Stomach (tissue), 4 donors: ENCODE results near the gene PKHD1.

Experiments
- EP300 ChIP-seq: sonication (generic); formaldehyde crosslinking; IDR thresholded peaks from one replicate; pipeline ENCODE4 v1.6.1; 2017; ENCODE audit warnings: antibody characterized with exemption
- POLR2A ChIP-seq, 4 donors: fragments of 450-650 bp; IDR thresholded peaks; one replicate each; pipeline ENCODE4 v1.6.1; 2016; ENCODE audit warnings: antibody characterized with exemption in 4 of 4, control low read depth in 2 of 4, mild to moderate bottlenecking in 1 of 4, moderate library complexity in 1 of 4
- POLR2AphosphoS5 ChIP-seq, 3 donors: sonication (generic); formaldehyde crosslinking; IDR thresholded peaks; one replicate each; pipeline ENCODE4 v1.6.1; 2016; ENCODE audit warnings: antibody characterized with exemption in 3 of 3
- TF ChIP-seq, protein P1 (sequence below), 7 experiments: fragments of 450-650 bp in 4 of 7; fragments of 200-600 bp in 3 of 7; sonication (generic) in 3 of 7; IDR thresholded peaks; one replicate each; pipeline ENCODE4 v1.5.1; 2016 to 2019; ENCODE audit warnings: antibody characterized with exemption in 7 of 7, control low read depth in 2 of 7, mild to moderate bottlenecking in 1 of 7

DNA sequence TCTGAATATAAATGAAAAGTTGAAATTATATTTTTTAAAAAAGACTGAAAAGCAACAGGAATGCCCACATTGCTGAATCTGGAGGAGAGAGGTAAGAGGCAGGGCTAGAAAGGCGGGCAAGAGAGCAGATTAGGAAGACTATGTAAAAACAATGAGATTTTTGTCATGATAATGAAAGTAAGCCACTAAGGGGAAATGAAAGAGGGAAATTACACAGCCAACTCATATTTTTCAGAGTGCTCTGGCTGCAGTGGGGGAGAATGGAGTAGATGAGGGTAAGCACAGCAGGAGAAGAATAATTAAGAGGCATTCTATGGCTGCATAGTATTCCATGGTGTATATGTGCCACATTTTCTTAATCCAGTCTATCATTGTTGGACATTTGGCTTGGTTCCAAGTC is 281.9 kb downstream of the PKHD1 start:
- TF ChIP-seq, protein P1, sequence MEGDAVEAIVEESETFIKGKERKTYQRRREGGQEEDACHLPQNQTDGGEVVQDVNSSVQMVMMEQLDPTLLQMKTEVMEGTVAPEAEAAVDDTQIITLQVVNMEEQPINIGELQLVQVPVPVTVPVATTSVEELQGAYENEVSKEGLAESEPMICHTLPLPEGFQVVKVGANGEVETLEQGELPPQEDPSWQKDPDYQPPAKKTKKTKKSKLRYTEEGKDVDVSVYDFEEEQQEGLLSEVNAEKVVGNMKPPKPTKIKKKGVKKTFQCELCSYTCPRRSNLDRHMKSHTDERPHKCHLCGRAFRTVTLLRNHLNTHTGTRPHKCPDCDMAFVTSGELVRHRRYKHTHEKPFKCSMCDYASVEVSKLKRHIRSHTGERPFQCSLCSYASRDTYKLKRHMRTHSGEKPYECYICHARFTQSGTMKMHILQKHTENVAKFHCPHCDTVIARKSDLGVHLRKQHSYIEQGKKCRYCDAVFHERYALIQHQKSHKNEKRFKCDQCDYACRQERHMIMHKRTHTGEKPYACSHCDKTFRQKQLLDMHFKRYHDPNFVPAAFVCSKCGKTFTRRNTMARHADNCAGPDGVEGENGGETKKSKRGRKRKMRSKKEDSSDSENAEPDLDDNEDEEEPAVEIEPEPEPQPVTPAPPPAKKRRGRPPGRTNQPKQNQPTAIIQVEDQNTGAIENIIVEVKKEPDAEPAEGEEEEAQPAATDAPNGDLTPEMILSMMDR (IDR thresholded peaks at IDR 0.05), result no peak
- TF ChIP-seq POLR2A (IDR thresholded peaks at IDR 0.05), result no peak
- no peak for TF ChIP-seq EP300
- TF ChIP-seq POLR2AphosphoS5 (IDR thresholded peaks at IDR 0.05), result no peak
